Stimulated activated CD8-positive, alpha-beta memory T cell treated with anti-CD3 and anti-CD28 coated beads, Interleukin-15, amount 100 ng/mL, for 1 hour (primary cell): Measurements from ENCODE around the gene HS1BP3.

Experiments used
- DNase-seq: peaks from one replicate; pipeline ENCODE4 v3.0.0-alpha.2; 2020; ENCODE audit warnings: low read depth

The HS1BP3 gene

GRCh38 chr2:20645761-20646160 is 5.1 kb downstream of the HS1BP3 start:
- no peak for DNase-seq

GRCh38 chr2:20645301-20645701 is 5.6 kb downstream of the HS1BP3 start:
- no peak for DNase-seq

GRCh38 chr2:20643826-20644225 is 7.1 kb downstream of the HS1BP3 start:
- DNase-seq, result no peak

GRCh38 chr2:20643060-20643459 is 7.8 kb downstream of the HS1BP3 start:
- DNase-seq, result no peak

- DNase-seq, result peak; percentile 42
These were observed 8.6 kb downstream of the HS1BP3 start for GRCh38 chr2:20642055-20642971.

- no peak for DNase-seq
These were observed 9.5 kb downstream of the HS1BP3 start for GRCh38 chr2:20641123-20641985.

- DNase-seq, result no peak
These were observed 10.3 kb downstream of the HS1BP3 start for GRCh38 chr2:20640411-20641122.

GRCh38 chr2:20638646-20639430 is 12.1 kb downstream of the HS1BP3 start:
- no peak for DNase-seq

- no peak for DNase-seq
These were observed 12.9 kb downstream of the HS1BP3 start for GRCh38 chr2:20638014-20638413.

GRCh38 chr2:20637147-20637546 is 13.8 kb downstream of the HS1BP3 start:
- DNase-seq, result no peak

GRCh38 chr2:20635675-20636584 is 15.0 kb downstream of the HS1BP3 start:
- DNase-seq, result no peak

GRCh38 chr2:20635113-20635510 is 15.8 kb downstream of the HS1BP3 start:
- no peak for DNase-seq

GRCh38 chr2:20634507-20635112 is 16.3 kb downstream of the HS1BP3 start:
- no peak for DNase-seq

GRCh38 chr2:20633794-20634506 is 16.9 kb downstream of the HS1BP3 start:
- DNase-seq, result no peak

- DNase-seq, result no peak
These were observed 17.9 kb downstream of the HS1BP3 start for GRCh38 chr2:20633001-20633400.

GRCh38 chr2:20632446-20632990 is 18.4 kb downstream of the HS1BP3 start:
- no peak for DNase-seq

GRCh38 chr2:20631617-20632307 is 19.1 kb downstream of the HS1BP3 start:
- no peak for DNase-seq

GRCh38 chr2:20630967-20631366 is 19.9 kb downstream of the HS1BP3 start:
- no peak for DNase-seq
